Measurements from ENCODE around the gene HCCS. TPM values are rescaled to one million over a fixed set of nuclear protein-coding genes. Genes with fewer than 3 reads are reported as not detected.

HCCS gene
- total and polyA plus RNA-seq, 2 of the 8 experiments (the other 6 are each of a cell fraction or from before 2014, with no cell fraction given) = 11.9 to 29.9 TPM

- Histone ChIP-seq H3K27ac (ENCODE audit: low read depth, low read length) (no peak overlapping the region), H3K36me3 (ENCODE audit: control insufficient read depth in 2 of 4, insufficient read depth in 4 of 4, low read length in 3 of 4) (no peaks in the 10 kb centered on the region), H4K5ac (ENCODE audit: insufficient read length, low read depth, low read length) (no peak overlapping the region), H3K56ac (replicated peaks; ENCODE audit: insufficient read length, low read depth, low read length) (no peak overlapping the region), H3K4me1 (replicated peaks in 1 of 4; ENCODE audit: control insufficient read depth in 3 of 4, insufficient read depth in 4 of 4, low read length in 3 of 4) (no peaks in the 10 kb centered on the region; a peak in 1 of 7 replicates), H3K9ac (replicated peaks in 1 of 4; ENCODE audit: extremely low read depth in 1 of 4, low read depth in 3 of 4, low read length in 3 of 4) (no peak overlapping the region), H2BK15ac (ENCODE audit: low read length) (no peak overlapping the region), H3K4ac (replicated peaks; ENCODE audit: insufficient read length, low read depth, low read length) (no peak overlapping the region), H2BK12ac (ENCODE audit: low read depth, low read length) (no peak overlapping the region), H3K14ac (ENCODE audit: insufficient read length) (no peak overlapping the region), H4K20me1 (replicated peaks in 1 of 2; ENCODE audit: control insufficient read depth in 1 of 2, insufficient read depth in 2 of 2, low read length in 2 of 2) (no peaks in the 10 kb centered on the region), H3K4me2 (ENCODE audit: insufficient read depth in 1 of 2, low read depth in 2 of 2, low read length in 2 of 2) (no peak overlapping the region), H4K91ac (replicated peaks; ENCODE audit: insufficient read length, low read length) (no peak overlapping the region), H3K18ac (ENCODE audit: extremely low read depth, low read length) (no peak overlapping the region), H4K8ac (ENCODE audit: extremely low read depth, insufficient read depth, low read length) (no peak overlapping the region), H2AFZ (ENCODE audit: low read length) (no peak overlapping the region), H3K79me1 (ENCODE audit: low read depth, low read length) (no peaks in the 10 kb centered on the region), H3K9me3 (ENCODE audit: insufficient read depth in 2 of 2, low read depth in 1 of 2, low read length in 1 of 2) (no peaks in the 10 kb centered on the region), H2BK20ac (ENCODE audit: low read length) (no peak overlapping the region), H2BK120ac (replicated peaks; ENCODE audit: low read depth, low read length) (no peak overlapping the region), H2AK5ac (ENCODE audit: low read depth, low read length) (no peak overlapping the region), H3K79me2 (ENCODE audit: control insufficient read depth in 1 of 2, insufficient read depth in 2 of 2, low read length in 2 of 2) (no peaks in the 10 kb centered on the region), H2BK5ac (ENCODE audit: low read depth, low read length) (no peak overlapping the region), H3K27me3 (replicated peaks in 1 of 4; ENCODE audit: control insufficient read depth in 3 of 4, extremely low read depth in 1 of 4, insufficient read depth in 3 of 4, low read length in 3 of 4) (no peaks in the 10 kb centered on the region), H3K23ac (ENCODE audit: insufficient read length) (no peak overlapping the region), H3K4me3 (ENCODE audit: extremely low read depth in 1 of 4, insufficient read depth in 2 of 4, low read depth in 3 of 4, low read length in 4 of 4) (no peak overlapping the region), H3K23me2 (ENCODE audit: low read depth, low read length) (no peaks in the 10 kb centered on the region)
- FAIRE-seq (no peak), DNase-seq (ENCODE audit: low read depth in 1 of 2, low spot score in 2 of 2) (no peak)
- ChIA-PET POLR2A (ENCODE audit: partially characterized antibody) (no interaction called here), CTCF (ENCODE audit: partially characterized antibody) (interaction anchor here (1.0 kb wide), 1 partner anchor 913 kb away, joined by 3 read pairs; no protein-coding TSS in a partner anchor)
- no peak for TF ChIP-seq GABPA (IDR thresholded peaks at IDR 0.05; ENCODE audit: borderline replicate concordance, insufficient read depth, low read length)
- no peak for TF ChIP-seq TAF7 (optimal IDR thresholded peaks at IDR 0.05; ENCODE audit: borderline replicate concordance, low read depth, low read length)
- no peak for TF ChIP-seq MAFK (IDR thresholded peaks at IDR 0.05; ENCODE audit: low read depth, low read length)
- no peak for TF ChIP-seq EGR1 (IDR thresholded peaks at IDR 0.05; ENCODE audit: borderline replicate concordance, low read depth, low read length)
- no peak for TF ChIP-seq JUND (IDR thresholded peaks at IDR 0.05; ENCODE audit: low read length)
- TF ChIP-seq KDM5A (IDR thresholded peaks at IDR 0.05; ENCODE audit: low read length) = no peak
- TF ChIP-seq POLR2A (IDR thresholded peaks at IDR 0.05; ENCODE audit: control extremely low read depth in 1 of 2, low read depth in 2 of 2, low read length in 2 of 2) = no peak
- TF ChIP-seq RNF2 (IDR thresholded peaks at IDR 0.05; ENCODE audit: borderline replicate concordance, low read depth, low read length, missing control alignments, poor library complexity, severe bottlenecking) = no peak
- TF ChIP-seq RFX5 (IDR thresholded peaks at IDR 0.05; ENCODE audit: borderline replicate concordance, low read depth, low read length) = no peak
- 91% methylated on average over 3 of the region's 3 CpGs; no CpG with 5 or more reads in 1 of the 2 experiments for WGBS, 2 experiments (ENCODE audit: extremely low coverage in 1 of 2, insufficient coverage in 1 of 2, insufficient read length in 1 of 2, insufficient replicate concordance in 2 of 2, low coverage in 1 of 2, low lambda C conversion rate in 2 of 2, missing lambda C conversion rate in 1 of 2)
Observed at GRCh38 chrX:11103006-11103405, 8.1 kb upstream of the HCCS start.

Measured in H1 (cell line).